HCT116 (cell line): ENCODE results near the gene TSPAN15. TPM values are rescaled to one million over a fixed set of nuclear protein-coding genes. Genes with fewer than 3 reads are reported as not detected.

Experiments
- ATAC-seq: fragments of 200-7000 bp; cut with Tn5 transposase; 2 replicates; pipeline ENCODE4 v1.9.1; 2020; ENCODE audit warnings: mild to moderate bottlenecking, moderate library complexity
- BruUV-seq: library from RNA; stranded (reverse); fragments of 400-500 nt; replicated peaks from 2 replicates; lab custom pipeline; 2021; lab: Mats Ljungman, UMichigan
- CTCF ChIA-PET: fragments of 300-600 bp; sonication (Branson Sonifier 250); formaldehyde crosslinking; loops from one replicate; lab custom pipeline; 2021; ENCODE audit warnings: antibody characterized with exemption; lab: Charles Lee
- POLR2A ChIA-PET: fragments of 300-600, 350-600 bp; sonication (Branson Sonifier 250); formaldehyde crosslinking; loops from one replicate; lab custom pipeline; 2021; ENCODE audit warnings: antibody characterized with exemption; lab: Charles Lee
- RAD21 ChIA-PET, 2 experiments: fragments of 300-600 bp; sonication (Branson Sonifier 250); formaldehyde crosslinking; loops; one replicate each; lab custom pipeline; 2023; ENCODE audit warnings: low total read pairs in 2 of 2; ENCODE audit not compliant: uncharacterized antibody in 2 of 2, unreplicated experiment in 2 of 2, low non-redundant PET in 1 of 2; lab: Charles Lee
- DNase-seq: peaks from one replicate; pipeline ENCODE4 v3.0.0-alpha.2; 2010; ENCODE audit warnings: low read depth, low spot score
- H2AFZ ChIP-seq: fragments of 200-600 bp; shearing (Covaris generic), sonication (generic); 2 replicates; pipeline ENCODE4 v1.6.1; 2017; ENCODE audit warnings: low read depth, mixed run types, mixed read lengths, antibody characterized with exemption, low read length; ENCODE audit not compliant: poor library complexity, severe bottlenecking
- H3K27ac ChIP-seq: 2 replicates; pipeline ENCODE4 v1.5.1; 2012; ENCODE audit warnings: low read depth, low read length
- H3K27me3 ChIP-seq: fragments of 200-600 bp; sonication (generic); 2 replicates; pipeline ENCODE4 v1.6.1; 2016; ENCODE audit warnings: mixed run types, low read length, mixed read lengths; ENCODE audit not compliant: insufficient read depth
- H3K36me3 ChIP-seq, 2 experiments: fragments of 200-500 bp in 1 of 2; fragments of 200-600 bp in 1 of 2; sonication (Bioruptor generic) in 1 of 2; sonication (generic) in 1 of 2; 2 replicates each; pipeline versions ENCODE4 v1.5.1 to v1.6.1; 2014 to 2016; ENCODE audit warnings: low read length in 2 of 2, inconsistent platforms in 1 of 2, mixed read lengths in 1 of 2, mixed run types in 1 of 2; ENCODE audit not compliant: insufficient read depth in 2 of 2, control insufficient read depth in 1 of 2
- H3K4me1 ChIP-seq, 2 experiments: fragments of 200-600 bp in 1 of 2; sonication (generic) in 1 of 2; 2 replicates each; pipeline versions ENCODE4 v1.5.1 to v1.6.1; 2012 to 2017; ENCODE audit warnings: low read length in 2 of 2, inconsistent platforms in 1 of 2, mild to moderate bottlenecking in 1 of 2, mixed read lengths in 1 of 2, mixed run types in 1 of 2, moderate library complexity in 1 of 2; ENCODE audit not compliant: insufficient read depth in 2 of 2, control insufficient read depth in 1 of 2
- H3K4me2 ChIP-seq: fragments of 200-600 bp; sonication (generic); 2 replicates; pipeline ENCODE4 v1.6.1; 2017; ENCODE audit warnings: mixed run types, low read length, mixed read lengths
- H3K4me3 ChIP-seq, 2 experiments: fragments of 200-600 bp in 1 of 2; sonication (generic) in 1 of 2; replicated peaks in 1 of 2; 2 replicates each; pipeline ENCODE4 v1.5.1; 2011 to 2016; ENCODE audit warnings: low read length in 2 of 2, control low read depth in 1 of 2, low read depth in 1 of 2, mild to moderate bottlenecking in 1 of 2, mixed read lengths in 1 of 2, mixed run types in 1 of 2
- H3K79me2 ChIP-seq: fragments of 200-600 bp; sonication (generic); 2 replicates; pipeline ENCODE4 v1.6.1; 2017; ENCODE audit warnings: mild to moderate bottlenecking, mixed run types, low read length, moderate library complexity, mixed read lengths; ENCODE audit not compliant: insufficient read depth
- H3K9ac ChIP-seq: fragments of 200-600 bp; sonication (generic); 2 replicates; pipeline ENCODE4 v1.6.1; 2016; ENCODE audit warnings: low read length, mixed read lengths
- H3K9me2 ChIP-seq: fragments of 200-600 bp; sonication (generic), shearing (Covaris generic); 2 replicates; pipeline ENCODE4 v1.6.1; 2017; ENCODE audit warnings: mixed run types, mild to moderate bottlenecking, moderate library complexity; ENCODE audit not compliant: insufficient read depth
- H3K9me3 ChIP-seq, 2 experiments: fragments of 200-500 bp in 1 of 2; fragments of 200-600 bp in 1 of 2; sonication (Bioruptor generic) in 1 of 2; sonication (generic) in 1 of 2; 2 replicates each; pipeline ENCODE4 v1.6.1; 2014 to 2017; ENCODE audit warnings: low read length in 2 of 2, mixed read lengths in 2 of 2, inconsistent platforms in 1 of 2, low read depth in 1 of 2, mild to moderate bottlenecking in 1 of 2, mixed run types in 1 of 2, moderate library complexity in 1 of 2; ENCODE audit not compliant: control insufficient read depth in 1 of 2, insufficient read depth in 1 of 2
- H4K20me1 ChIP-seq: fragments of 200-600 bp; sonication (generic), shearing (Covaris generic); 2 replicates; pipeline ENCODE4 v1.6.1; 2017; ENCODE audit warnings: mixed run types, mild to moderate bottlenecking, moderate library complexity; ENCODE audit not compliant: insufficient read depth
- ATF3 ChIP-seq: IDR thresholded peaks from 2 replicates; pipeline ENCODE4 v1.6.1; 2012
- CBX3 ChIP-seq: IDR thresholded peaks from 2 replicates; pipeline ENCODE4 v1.6.1; 2012; ENCODE audit warnings: low read depth
- EGR1 ChIP-seq: IDR thresholded peaks from 2 replicates; pipeline ENCODE4 v1.6.1; 2012; ENCODE audit warnings: low read depth
- EZH2phosphoT487 ChIP-seq: fragments of 200-600 bp; IDR thresholded peaks from 2 replicates; pipeline ENCODE4 v1.6.1; 2018; ENCODE audit warnings: antibody characterized with exemption, borderline replicate concordance
- FOSL1 ChIP-seq: IDR thresholded peaks from 2 replicates; pipeline ENCODE4 v1.6.1; 2012; ENCODE audit warnings: low read depth
- POLR2A ChIP-seq: IDR thresholded peaks from 2 replicates; pipeline ENCODE4 v1.7.0; 2011; ENCODE audit warnings: borderline replicate concordance; ENCODE audit not compliant: insufficient read depth, insufficient read length; ENCODE audit errors: extremely low read depth
- RAD21 ChIP-seq: IDR thresholded peaks from 2 replicates; pipeline ENCODE4 v1.6.1; 2012; ENCODE audit warnings: low read depth, mild to moderate bottlenecking
- SP1 ChIP-seq: IDR thresholded peaks from 2 replicates; pipeline ENCODE4 v1.6.1; 2012; ENCODE audit warnings: low read depth
- SRF ChIP-seq: IDR thresholded peaks from 2 replicates; pipeline ENCODE4 v1.6.1; 2012; ENCODE audit warnings: low read depth
- TCF7L2 ChIP-seq: IDR thresholded peaks from 2 replicates; pipeline ENCODE4 v1.7.0; 2011; ENCODE audit warnings: borderline replicate concordance, inconsistent platforms; ENCODE audit not compliant: insufficient read depth, insufficient read length; ENCODE audit errors: extremely low read depth
- YY1 ChIP-seq: IDR thresholded peaks from 2 replicates; pipeline ENCODE4 v1.6.1; 2011; ENCODE audit warnings: low read length, low read depth, moderate library complexity, mild to moderate bottlenecking; ENCODE audit not compliant: insufficient replicate concordance; ENCODE audit errors: extremely low read depth
- ZFX ChIP-seq: fragments of 450-650 bp; IDR thresholded peaks from 2 replicates; pipeline ENCODE4 v1.6.1; 2017
- ZNF274 ChIP-seq: fragments of 200-500 bp; sonication (Bioruptor generic); IDR thresholded peaks from 2 replicates; pipeline ENCODE4 v1.6.1; 2014; ENCODE audit warnings: mild to moderate bottlenecking, low read depth, low read length, inconsistent platforms
- intact Hi-C: fragments of 100-400 bp; cut with micrococcal nuclease; formaldehyde crosslinking; loops from 2 replicates; pipeline ENCODE4 v1.10.0; 2022
- total RNA-seq: library from RNA; stranded (reverse); gene quantifications from one replicate; pipeline ENCODE4 v1.2.1, GENCODE V29; 2021; ENCODE audit not compliant: unreplicated experiment
- TF ChIP-seq, protein P1 (sequence below): IDR thresholded peaks from 2 replicates; pipeline ENCODE4 v1.6.1; 2012

Gene TSPAN15
- total RNA-seq, 1 experiment from 2014 or later: 16.0 TPM

DNA sequence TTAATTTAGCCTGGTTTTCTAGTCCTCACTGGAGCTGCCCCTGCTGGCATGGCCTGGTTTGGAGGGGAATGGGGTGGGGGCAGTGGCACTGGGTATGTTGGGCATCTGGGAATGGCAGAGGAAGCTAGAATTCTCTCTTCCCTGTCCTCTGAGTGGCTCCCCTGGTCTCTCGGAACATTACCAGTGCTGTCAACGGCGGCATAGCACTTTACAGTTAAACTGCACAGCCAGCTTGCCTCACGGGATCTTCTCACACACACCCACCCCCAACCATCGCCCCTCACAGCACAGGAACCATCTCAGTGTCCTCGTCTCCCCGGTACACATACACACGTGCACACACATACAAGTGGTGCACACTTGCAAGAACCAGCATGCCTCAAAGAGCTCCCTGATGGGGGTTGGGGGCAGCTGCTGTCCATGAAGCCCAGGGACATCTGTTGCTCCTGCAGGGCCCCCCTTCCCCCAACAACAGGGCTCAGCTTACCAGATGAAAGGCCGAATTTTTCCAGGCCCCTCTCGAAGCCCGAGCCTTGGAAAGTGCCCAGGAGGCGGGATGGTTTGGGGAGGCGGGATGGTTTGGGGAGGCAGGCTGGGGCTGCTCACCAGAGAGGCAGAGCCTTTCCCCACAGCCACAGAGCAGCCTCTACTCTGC is 41.0 kb downstream of the TSPAN15 start (continued):
- TF ChIP-seq ATF3 (no peak), YY1 (no peak), EGR1 (no peak), POLR2A (no peak), ZNF274 (no peak), ZFX (no peak), TCF7L2 (no peak)

DNA sequence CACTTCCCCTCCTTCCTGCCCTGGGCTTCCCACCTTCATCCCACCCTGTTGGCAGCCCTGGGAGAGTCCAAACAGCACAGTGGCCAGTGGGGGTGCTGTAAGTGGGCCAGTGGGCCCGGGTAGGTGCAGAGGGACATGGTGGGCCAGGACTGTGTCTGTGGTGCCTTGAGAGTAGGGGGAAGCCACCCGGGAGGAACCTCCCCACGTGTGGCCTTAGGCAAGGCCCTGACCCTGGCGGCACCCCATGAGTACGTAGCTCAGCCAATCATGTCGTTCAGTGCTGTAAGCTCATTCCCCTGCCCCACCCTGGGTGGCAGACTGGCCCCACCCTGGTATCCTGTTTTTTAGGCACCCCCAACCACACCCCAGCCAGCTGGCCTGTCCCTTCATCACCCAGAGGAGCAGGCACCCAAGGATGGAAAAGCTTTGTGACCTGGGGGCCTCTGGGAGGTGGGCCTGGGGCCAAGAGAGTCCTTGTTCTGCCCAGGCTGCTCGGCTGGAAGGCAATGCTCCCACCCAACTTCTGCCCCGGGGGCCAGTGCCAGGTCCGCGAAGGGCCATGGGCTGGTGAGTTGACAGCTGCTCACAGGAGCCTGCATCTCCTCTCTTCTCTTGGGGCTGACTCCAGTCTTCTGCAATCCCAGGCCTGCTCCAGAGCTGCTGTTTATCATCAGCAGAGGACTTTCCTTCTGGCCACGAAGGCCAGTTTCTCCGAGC is 41.6 kb downstream of the TSPAN15 start:
- intact Hi-C loops: no loop called here
- Histone ChIP-seq H3K4me2 (no peak overlapping the region), H3K4me1 (no peaks in the 10 kb centered on the region)
- CTCF ChIA-PET: no interaction called here
- TF ChIP-seq CBX3 (no peak), EZH2phosphoT487 (no peak), SP1 (no peak), EGR1 (no peak), SRF (no peak), FOSL1 (no peak), RAD21 (no peak), ZNF274 (no peak)
- TF ChIP-seq, protein P1, sequence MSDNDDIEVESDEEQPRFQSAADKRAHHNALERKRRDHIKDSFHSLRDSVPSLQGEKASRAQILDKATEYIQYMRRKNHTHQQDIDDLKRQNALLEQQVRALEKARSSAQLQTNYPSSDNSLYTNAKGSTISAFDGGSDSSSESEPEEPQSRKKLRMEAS: no peak
- TF ChIP-seq, all 23 proteins: peak for 0
- ChIA-PET POLR2A (no interaction called here), RAD21 (no interaction called here)
- no peaks in the 10 kb centered on the region for H4K20me1 ChIP-seq
- no TSS peak for BruUV-seq
- no peaks in the 10 kb centered on the region; a peak in 1 of 4 replicates for H3K9me3 ChIP-seq
- no peak for DNase-seq
- ATAC-seq: no peak
- no peaks in the 10 kb centered on the region for H3K9me2 ChIP-seq
- no peak overlapping the region for H2AFZ ChIP-seq
- no peaks in the 10 kb centered on the region for H3K27me3 ChIP-seq
- no peaks in the 10 kb centered on the region for H3K36me3 ChIP-seq
- H3K4me3 ChIP-seq: no peak overlapping the region
- no peaks in the 10 kb centered on the region for H3K79me2 ChIP-seq
- H3K9ac ChIP-seq: no peak overlapping the region
- H3K27ac ChIP-seq: no peak overlapping the region
